ENCODE results near the gene WRAP53. TPM values are rescaled to one million over a fixed set of nuclear protein-coding genes. Genes with fewer than 3 reads are reported as not detected.
A peak's percentile ranks its signal among the peaks of the same experiment; 100 is the strongest.

Gene WRAP53
- total RNA-seq, 4 donors from 2014 or later: 3.6 to 8.0 (median 4.8) TPM

DNA sequence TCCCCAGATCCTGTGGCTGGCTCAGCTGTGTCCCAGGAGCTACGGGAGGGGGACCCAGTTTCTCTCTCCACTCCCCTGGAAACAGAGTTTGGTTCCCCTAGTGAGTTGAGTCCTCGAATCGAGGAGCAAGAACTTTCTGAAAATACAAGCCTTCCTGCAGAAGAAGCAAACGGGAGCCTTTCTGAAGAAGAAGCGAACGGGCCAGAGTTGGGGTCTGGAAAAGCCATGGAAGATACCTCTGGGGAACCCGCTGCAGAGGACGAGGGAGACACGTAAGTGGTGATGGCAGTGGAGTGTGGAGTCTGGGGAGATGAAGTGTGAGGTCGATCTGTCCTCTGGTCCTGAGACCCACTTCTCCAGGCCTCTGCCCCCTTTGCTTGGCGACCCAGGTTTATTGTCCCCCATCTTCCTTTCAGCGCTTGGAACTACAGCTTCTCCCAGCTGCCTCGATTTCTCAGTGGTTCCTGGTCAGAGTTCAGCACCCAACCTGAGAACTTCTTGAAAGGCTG lies 585 bp downstream of the WRAP53 start:
- 12 to 13% methylated on average over 13 of the region's 13 CpGs for WGBS, 2 donors
- H3K9me3 ChIP-seq: no peaks in the 10 kb centered on the region
- H3K27me3 ChIP-seq: no peaks in the 10 kb centered on the region
- peaks cover 4 to 38% (median 18%) of the 10 kb centered on the region in 4 donors for H3K4me1 ChIP-seq
- peaks cover 0 to 38% (median 0%) of the 10 kb centered on the region in 3 donors for H3K36me3 ChIP-seq
- H3K4me3 ChIP-seq: peak overlapping the region; percentile 55 to 80 (median 80)
- TF ChIP-seq EP300 (IDR thresholded peaks at IDR 0.05): no peak
- TF ChIP-seq, protein P1, sequence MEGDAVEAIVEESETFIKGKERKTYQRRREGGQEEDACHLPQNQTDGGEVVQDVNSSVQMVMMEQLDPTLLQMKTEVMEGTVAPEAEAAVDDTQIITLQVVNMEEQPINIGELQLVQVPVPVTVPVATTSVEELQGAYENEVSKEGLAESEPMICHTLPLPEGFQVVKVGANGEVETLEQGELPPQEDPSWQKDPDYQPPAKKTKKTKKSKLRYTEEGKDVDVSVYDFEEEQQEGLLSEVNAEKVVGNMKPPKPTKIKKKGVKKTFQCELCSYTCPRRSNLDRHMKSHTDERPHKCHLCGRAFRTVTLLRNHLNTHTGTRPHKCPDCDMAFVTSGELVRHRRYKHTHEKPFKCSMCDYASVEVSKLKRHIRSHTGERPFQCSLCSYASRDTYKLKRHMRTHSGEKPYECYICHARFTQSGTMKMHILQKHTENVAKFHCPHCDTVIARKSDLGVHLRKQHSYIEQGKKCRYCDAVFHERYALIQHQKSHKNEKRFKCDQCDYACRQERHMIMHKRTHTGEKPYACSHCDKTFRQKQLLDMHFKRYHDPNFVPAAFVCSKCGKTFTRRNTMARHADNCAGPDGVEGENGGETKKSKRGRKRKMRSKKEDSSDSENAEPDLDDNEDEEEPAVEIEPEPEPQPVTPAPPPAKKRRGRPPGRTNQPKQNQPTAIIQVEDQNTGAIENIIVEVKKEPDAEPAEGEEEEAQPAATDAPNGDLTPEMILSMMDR (IDR thresholded peaks at IDR 0.05): no peak
- TF ChIP-seq POLR2A (IDR thresholded peaks at IDR 0.05): no peak
- DNase-seq (ENCODE audit: low spot score in 2 of 2): no peak
- H3K27ac ChIP-seq: peak overlapping the region in 3 of 4 donors; percentile 58 to 98 (median 73)

DNA sequence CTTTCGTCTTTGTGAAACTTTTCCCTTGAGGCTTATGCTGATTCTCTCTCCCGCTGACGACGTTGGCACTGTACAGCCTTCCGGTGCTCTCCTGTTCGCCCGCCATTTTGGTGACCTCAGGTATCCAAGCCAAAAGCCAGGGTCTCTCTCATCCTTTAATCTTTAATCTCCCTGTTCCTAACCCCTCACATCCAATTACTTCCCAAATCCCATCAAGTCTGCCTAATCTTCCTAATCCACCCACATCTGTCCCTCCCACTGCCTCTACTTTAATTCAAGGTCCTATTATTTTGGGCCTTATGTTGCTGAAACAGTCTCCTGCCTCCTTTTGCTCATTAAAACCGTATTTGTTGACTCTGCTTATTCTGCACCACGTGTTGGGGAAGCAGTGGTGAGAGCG lies 7.3 kb downstream of the WRAP53 start:
- WGBS, 2 donors: 91 to 98% methylated on average over 10 of the region's 10 CpGs
- no peak for DNase-seq (ENCODE audit: low spot score in 2 of 2)

DNA sequence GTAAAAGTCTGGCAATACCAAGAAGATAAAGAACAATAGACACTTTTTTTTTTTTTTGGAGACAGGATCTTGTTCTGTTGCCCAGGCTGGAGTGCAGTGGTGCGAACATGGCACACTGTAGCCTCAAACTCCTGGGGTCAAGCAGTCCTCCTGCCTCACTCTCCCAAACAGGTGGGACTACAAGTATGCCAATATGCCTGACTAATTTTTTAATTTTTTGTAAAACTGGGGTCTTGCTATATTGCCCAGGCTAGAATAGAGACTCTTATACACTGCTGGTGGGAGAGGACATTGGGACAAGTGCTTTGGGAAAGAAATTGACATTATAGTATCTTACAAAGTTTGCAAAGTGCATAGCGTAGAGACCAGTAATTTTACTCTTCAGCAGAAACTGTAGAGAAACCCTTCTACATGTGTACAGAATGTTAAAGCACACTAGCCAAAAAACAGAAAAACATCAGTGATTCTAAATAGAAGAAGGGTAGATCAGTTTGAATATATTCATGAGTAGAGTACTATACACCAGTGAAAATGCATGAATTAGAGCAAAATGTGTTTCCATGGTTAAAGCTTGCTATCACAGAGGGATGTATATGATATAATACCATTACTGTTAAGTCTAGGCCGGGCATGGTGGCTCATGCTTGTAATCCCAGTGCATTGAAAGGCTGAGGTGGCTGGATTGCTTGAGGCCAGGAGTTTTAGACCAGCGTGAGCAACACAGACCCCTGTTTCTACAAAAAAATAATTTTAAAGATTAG lies 9.7 kb downstream of the WRAP53 start:
- Histone ChIP-seq H3K27me3 (peaks cover 0 to 4% of the 10 kb centered on the region in 2 donors), H3K27ac (no peak overlapping the region), H3K36me3 (peaks cover 0 to 85% (median 15%) of the 10 kb centered on the region in 3 donors), H3K4me1 (no peaks in the 10 kb centered on the region), H3K9me3 (no peaks in the 10 kb centered on the region), H3K4me3 (no peak overlapping the region)
- TF ChIP-seq, protein P1 (IDR thresholded peaks at IDR 0.05): no peak
- TF ChIP-seq POLR2A (IDR thresholded peaks at IDR 0.05) (no peak), EP300 (IDR thresholded peaks at IDR 0.05) (no peak)
- DNase-seq (ENCODE audit: low spot score in 2 of 2): no peak
- 96 to 97% methylated on average over 4 of the region's 4 CpGs for WGBS, 2 donors

More for the DNA sequence above, 7.3 kb downstream of the WRAP53 start:
- H3K4me3 ChIP-seq: no peak overlapping the region
- no peak for TF ChIP-seq EP300 (IDR thresholded peaks at IDR 0.05)
- TF ChIP-seq, protein P1 (IDR thresholded peaks at IDR 0.05): no peak
- TF ChIP-seq POLR2A (IDR thresholded peaks at IDR 0.05): no peak
- no peaks in the 10 kb centered on the region for H3K4me1 ChIP-seq
- H3K9me3 ChIP-seq: no peaks in the 10 kb centered on the region
- no peaks in the 10 kb centered on the region for H3K27me3 ChIP-seq
- no peak overlapping the region for H3K27ac ChIP-seq
- peaks cover 0 to 85% (median 0%) of the 10 kb centered on the region in 3 donors for H3K36me3 ChIP-seq

DNA sequence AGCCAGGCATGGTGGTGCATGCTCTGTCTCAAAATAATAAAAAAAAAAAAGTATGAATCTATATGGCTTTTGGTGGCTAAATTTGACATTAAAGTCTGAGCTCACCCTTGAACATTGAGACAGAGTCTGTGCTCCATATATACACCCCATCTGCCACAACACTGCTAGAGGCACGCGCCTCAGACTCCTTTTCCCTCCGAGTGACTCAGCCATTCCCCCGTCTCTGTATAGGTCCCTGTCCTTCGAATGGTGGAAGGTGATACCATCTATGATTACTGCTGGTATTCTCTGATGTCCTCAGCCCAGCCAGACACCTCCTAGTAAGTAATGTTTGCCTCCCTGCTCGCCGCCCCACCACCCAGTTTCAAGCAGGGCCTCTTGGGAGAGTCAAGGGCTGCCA lies 12.2 kb downstream of the WRAP53 start:
- TF ChIP-seq, protein P1 (IDR thresholded peaks at IDR 0.05): no peak
- TF ChIP-seq POLR2A (IDR thresholded peaks at IDR 0.05) (no peak), EP300 (IDR thresholded peaks at IDR 0.05) (no peak)
- 87 to 96% methylated on average over 7 of the region's 7 CpGs for WGBS, 2 donors
- Histone ChIP-seq H3K36me3 (peaks cover 0 to 72% (median 17%) of the 10 kb centered on the region in 3 donors), H3K27ac (no peak overlapping the region), H3K9me3 (no peaks in the 10 kb centered on the region), H3K4me1 (peaks cover 0 to 14% (median 9%) of the 10 kb centered on the region in 4 donors), H3K27me3 (peaks cover 0 to 29% of the 10 kb centered on the region in 2 donors), H3K4me3 (no peak overlapping the region)
- no peak for DNase-seq (ENCODE audit: low spot score in 2 of 2)

DNA sequence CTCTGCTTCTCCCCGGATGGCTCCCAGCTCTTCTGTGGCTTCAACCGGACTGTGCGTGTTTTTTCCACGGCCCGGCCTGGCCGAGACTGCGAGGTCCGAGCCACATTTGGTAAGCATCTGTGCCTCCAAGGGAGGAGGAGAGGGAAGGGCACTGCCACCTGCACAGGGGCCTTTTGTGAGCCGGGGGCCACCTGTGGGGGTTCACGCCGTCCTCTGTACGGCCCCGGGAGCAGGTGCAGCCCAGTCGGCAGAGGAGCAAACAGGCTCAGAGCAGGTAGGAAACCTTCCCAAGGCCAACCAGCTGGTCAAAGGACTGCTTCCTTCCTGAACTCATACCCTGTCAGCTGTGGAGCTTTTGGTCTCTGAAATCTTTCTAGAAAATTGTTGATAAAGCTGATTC lies 13.4 kb downstream of the WRAP53 start:
- no peak overlapping the region for H3K27ac ChIP-seq
- peaks cover 0 to 61% (median 17%) of the 10 kb centered on the region in 3 donors for H3K36me3 ChIP-seq
- no peak for TF ChIP-seq EP300 (IDR thresholded peaks at IDR 0.05)
- TF ChIP-seq, protein P1 (IDR thresholded peaks at IDR 0.05): no peak
- no peak for TF ChIP-seq POLR2A (IDR thresholded peaks at IDR 0.05)
- peaks cover 0 to 40% of the 10 kb centered on the region in 2 donors for H3K27me3 ChIP-seq
- DNase-seq (ENCODE audit: low spot score in 2 of 2): no peak
- WGBS, 2 donors: 89 to 94% methylated on average over 14 of the region's 14 CpGs
- H3K4me1 ChIP-seq: peaks cover 0 to 16% (median 9%) of the 10 kb centered on the region in 4 donors
- H3K4me3 ChIP-seq: no peak overlapping the region
- no peaks in the 10 kb centered on the region for H3K9me3 ChIP-seq
